BLaER1 treated with 17β-estradiol and CSF1 and Interleukin-3, amounts not matched to agents 10 nM and 100 nM (cell line): ENCODE results near the gene AMZ1.
A peak's percentile ranks its signal among the peaks of the same experiment; 100 is the strongest.

ENCODE experiments used
- H3K27ac ChIP-seq, 11 experiments: shearing (Covaris generic); formaldehyde crosslinking; 2 replicates each; pipeline ENCODE4 v1.8.1; 2022
- H3K27me3 ChIP-seq, 11 experiments: shearing (Covaris generic); formaldehyde crosslinking; 2 replicates each; pipeline ENCODE4 v1.8.1; 2022
- H3K36me3 ChIP-seq, 11 experiments: shearing (Covaris generic); formaldehyde crosslinking; 2 replicates each; pipeline ENCODE4 v1.8.1; 2022
- H3K4me1 ChIP-seq, 10 experiments: shearing (Covaris generic); formaldehyde crosslinking; 2 replicates each; pipeline ENCODE4 v1.8.1; 2022
- H3K4me2 ChIP-seq, 11 experiments: shearing (Covaris generic); formaldehyde crosslinking; 2 replicates each; pipeline ENCODE4 v1.8.1; 2022
- H3K4me3 ChIP-seq, 10 experiments: shearing (Covaris generic); formaldehyde crosslinking; 2 replicates each; pipeline ENCODE4 v1.8.1; 2022
- H3K9ac ChIP-seq, 11 experiments: shearing (Covaris generic); formaldehyde crosslinking; 2 replicates each; pipeline ENCODE4 v1.8.1; 2022
- H3K9me3 ChIP-seq, 11 experiments: shearing (Covaris generic); formaldehyde crosslinking; replicated peaks in 1 of 11; 2 replicates each; pipeline ENCODE4 v1.8.1; 2022
- H4K20me1 ChIP-seq, 11 experiments: shearing (Covaris generic); formaldehyde crosslinking; 2 replicates each; pipeline ENCODE4 v1.8.1; 2022
- Cebpa-rat ChIP-seq, 11 experiments: shearing (Covaris generic); IDR thresholded peaks; 2 replicates each; pipeline ENCODE4 v1.8.1; 2022

The AMZ1 gene

GRCh38 chr7:2643386-2644219, 44.4 kb upstream of the AMZ1 start:
- H4K20me1 ChIP-seq, result peaks cover 19 to 94% (median 67%) of the 10 kb centered on the region in 11 experiments; a peak in 20 of 22 replicates
- peaks cover 16 to 43% (median 31%) of the 10 kb centered on the region in 11 experiments for H3K36me3 ChIP-seq
- H3K27ac ChIP-seq, result peak overlapping the region in 10 of 11 experiments; percentile 28 to 98 (median 92); a peak in 21 of 22 replicates
- H3K4me3 ChIP-seq, result peak overlapping the region in 9 of 10 experiments; percentile 10 to 64 (median 52); a peak in 15 of 20 replicates
- H3K9me3 ChIP-seq, result no peaks in the 10 kb centered on the region
- no peak for TF ChIP-seq Cebpa-rat (IDR thresholded peaks at IDR 0.05)
- H3K4me2 ChIP-seq, result peak overlapping the region; percentile 90 to 100 (median 98)
- H3K9ac ChIP-seq, result peak overlapping the region; percentile 62 to 97 (median 84)
- H3K4me1 ChIP-seq, result peaks cover 96 to 100% (median 98%) of the 10 kb centered on the region in 10 experiments
- H3K27me3 ChIP-seq, result no peaks in the 10 kb centered on the region

GRCh38 chr7:2644220-2644561, 43.8 kb upstream of the AMZ1 start:
- Histone ChIP-seq H3K4me2 (peak overlapping the region; percentile 90 to 100 (median 98)), H3K4me1 (peaks cover 92 to 99% (median 96%) of the 10 kb centered on the region in 10 experiments), H3K27ac (peak overlapping the region in 10 of 11 experiments; percentile 28 to 98 (median 92); a peak in 21 of 22 replicates), H3K36me3 (peaks cover 19 to 45% (median 34%) of the 10 kb centered on the region in 11 experiments), H3K9ac (peak overlapping the region; percentile 62 to 97 (median 84)), H3K27me3 (no peaks in the 10 kb centered on the region), H3K9me3 (no peaks in the 10 kb centered on the region), H3K4me3 (peak overlapping the region in 9 of 10 experiments; percentile 10 to 64 (median 52); a peak in 15 of 20 replicates), H4K20me1 (peaks cover 16 to 94% (median 65%) of the 10 kb centered on the region in 11 experiments; a peak in 21 of 22 replicates)
- no peak for TF ChIP-seq Cebpa-rat (IDR thresholded peaks at IDR 0.05)

DNA sequence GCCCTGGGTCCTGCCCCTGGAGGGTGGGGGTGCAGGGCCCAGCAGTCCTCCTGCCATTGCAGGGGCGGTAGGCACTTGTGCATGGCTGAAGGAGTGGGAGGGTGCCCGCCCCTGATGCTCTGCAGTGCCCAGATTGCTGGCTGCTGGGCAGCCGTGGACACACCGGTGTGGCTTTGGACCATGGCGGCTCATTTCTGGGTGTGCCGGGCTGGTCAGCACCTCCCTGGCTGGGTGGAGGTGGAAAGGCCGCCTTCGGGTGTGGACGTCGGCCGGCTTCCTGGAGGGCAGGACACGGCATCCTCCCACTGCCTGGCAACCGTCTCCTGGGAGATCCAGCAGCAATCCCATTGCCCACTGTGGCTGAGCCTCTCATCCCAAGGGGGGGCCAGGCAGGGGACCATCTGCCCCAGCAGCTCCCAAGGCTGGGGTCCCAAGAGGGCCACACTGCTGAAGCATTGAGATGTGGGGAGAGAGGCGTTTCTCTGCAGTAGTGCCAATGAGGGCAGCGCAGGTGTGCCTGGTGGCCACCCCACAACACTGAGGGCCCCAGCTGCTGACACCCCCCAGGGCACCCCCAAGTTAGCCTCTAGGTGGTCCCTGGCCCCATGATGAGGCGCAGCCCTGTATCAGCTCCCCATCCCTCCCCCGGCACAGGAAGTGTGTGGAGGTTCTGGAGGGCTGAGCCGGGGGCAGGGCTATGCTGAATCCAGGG, 43.3 kb upstream of the AMZ1 start:
- Histone ChIP-seq H4K20me1 (peaks cover 17 to 96% (median 65%) of the 10 kb centered on the region in 11 experiments; a peak in 20 of 22 replicates), H3K4me1 (peaks cover 87 to 99% (median 96%) of the 10 kb centered on the region in 10 experiments), H3K4me2 (peak overlapping the region; percentile 90 to 100 (median 98)), H3K27me3 (no peaks in the 10 kb centered on the region), H3K4me3 (peak overlapping the region in 9 of 10 experiments; percentile 14 to 64 (median 52); a peak in 16 of 20 replicates), H3K9me3 (no peaks in the 10 kb centered on the region), H3K36me3 (peaks cover 24 to 45% (median 38%) of the 10 kb centered on the region in 11 experiments), H3K27ac (peak overlapping the region in 10 of 11 experiments; percentile 28 to 98 (median 92); a peak in 21 of 22 replicates), H3K9ac (peak overlapping the region; percentile 62 to 97 (median 84))
- TF ChIP-seq Cebpa-rat (IDR thresholded peaks at IDR 0.05), result no peak

DNA sequence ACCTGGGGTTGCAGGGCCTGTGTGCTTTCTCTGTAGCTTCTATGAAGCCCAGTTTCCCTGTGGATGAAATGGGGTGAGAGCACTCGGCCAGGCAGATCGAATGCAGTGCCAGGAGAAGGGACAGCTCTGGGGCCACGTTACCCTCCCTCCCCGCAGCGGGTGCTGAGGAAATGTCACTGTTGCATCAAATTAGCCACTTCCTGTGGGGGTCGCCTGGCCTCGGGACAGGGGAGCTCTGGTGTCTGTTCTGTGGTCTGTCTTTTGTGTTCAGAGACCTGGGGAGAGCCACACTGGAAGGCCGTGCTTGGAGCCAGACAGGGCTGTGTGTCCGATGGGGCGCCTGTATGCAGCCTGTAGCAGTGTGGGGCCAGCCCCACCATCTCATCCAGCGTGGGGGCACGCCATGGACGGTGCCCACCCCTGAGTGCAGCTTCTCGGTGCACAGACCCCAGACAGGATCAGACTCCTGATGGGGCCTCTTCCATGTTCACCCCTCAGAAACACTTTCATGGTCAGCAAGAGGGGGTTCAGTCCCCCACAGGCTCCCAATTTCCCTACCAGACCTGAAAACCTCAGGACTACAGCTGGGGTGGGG, 42.6 kb upstream of the AMZ1 start:
- Histone ChIP-seq H3K27ac (peak overlapping the region in 10 of 11 experiments; percentile 28 to 98 (median 92); a peak in 19 of 22 replicates), H3K4me2 (peak overlapping the region; percentile 90 to 100 (median 98)), H3K9me3 (no peaks in the 10 kb centered on the region), H3K36me3 (peaks cover 31 to 45% (median 40%) of the 10 kb centered on the region in 11 experiments), H4K20me1 (peaks cover 18 to 96% (median 65%) of the 10 kb centered on the region in 11 experiments; a peak in 20 of 22 replicates), H3K9ac (peak overlapping the region; percentile 62 to 97 (median 84)), H3K27me3 (no peaks in the 10 kb centered on the region), H3K4me1 (peaks cover 86 to 99% (median 96%) of the 10 kb centered on the region in 10 experiments), H3K4me3 (peak overlapping the region in 9 of 10 experiments; percentile 14 to 64 (median 52); a peak in 16 of 20 replicates)
- peak in 8 of 11 experiments; percentile 55 to 82 (median 74); a peak in 13 of 22 replicates for TF ChIP-seq Cebpa-rat (IDR thresholded peaks at IDR 0.05)

DNA sequence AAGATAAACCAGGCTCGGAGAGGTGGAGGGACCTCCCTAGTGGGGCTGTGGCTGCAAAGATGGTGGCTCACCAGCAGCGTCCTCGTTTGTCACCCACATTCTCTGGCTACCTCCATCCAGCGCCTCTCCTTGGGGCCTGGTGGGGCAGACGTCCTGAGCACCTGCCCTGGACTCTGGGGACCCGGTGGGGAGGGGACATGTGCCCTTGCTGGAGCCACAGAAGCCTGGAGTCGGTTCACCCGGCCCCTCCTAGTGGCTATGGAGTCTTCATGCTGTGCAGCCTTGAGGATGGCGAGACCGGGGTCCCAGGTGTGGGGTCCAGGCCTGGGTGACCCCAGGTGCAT, 41.7 kb upstream of the AMZ1 start:
- Histone ChIP-seq H3K9ac (peak overlapping the region; percentile 15 to 97 (median 84); a peak in 17 of 22 replicates), H3K4me1 (peaks cover 81 to 99% (median 95%) of the 10 kb centered on the region in 10 experiments), H3K4me2 (peak overlapping the region in 10 of 11 experiments; percentile 90 to 100 (median 98); a peak in 19 of 22 replicates), H3K27ac (peak overlapping the region in 9 of 11 experiments; percentile 74 to 98 (median 93); a peak in 17 of 22 replicates), H3K4me3 (peak overlapping the region in 3 of 10 experiments; percentile 53 to 64 (median 59); a peak in 4 of 20 replicates), H3K9me3 (no peaks in the 10 kb centered on the region), H4K20me1 (peaks cover 18 to 97% (median 68%) of the 10 kb centered on the region in 11 experiments; a peak in 20 of 22 replicates), H3K36me3 (peaks cover 38 to 51% (median 47%) of the 10 kb centered on the region in 11 experiments), H3K27me3 (no peaks in the 10 kb centered on the region)
- TF ChIP-seq Cebpa-rat (IDR thresholded peaks at IDR 0.05), result no peak

DNA sequence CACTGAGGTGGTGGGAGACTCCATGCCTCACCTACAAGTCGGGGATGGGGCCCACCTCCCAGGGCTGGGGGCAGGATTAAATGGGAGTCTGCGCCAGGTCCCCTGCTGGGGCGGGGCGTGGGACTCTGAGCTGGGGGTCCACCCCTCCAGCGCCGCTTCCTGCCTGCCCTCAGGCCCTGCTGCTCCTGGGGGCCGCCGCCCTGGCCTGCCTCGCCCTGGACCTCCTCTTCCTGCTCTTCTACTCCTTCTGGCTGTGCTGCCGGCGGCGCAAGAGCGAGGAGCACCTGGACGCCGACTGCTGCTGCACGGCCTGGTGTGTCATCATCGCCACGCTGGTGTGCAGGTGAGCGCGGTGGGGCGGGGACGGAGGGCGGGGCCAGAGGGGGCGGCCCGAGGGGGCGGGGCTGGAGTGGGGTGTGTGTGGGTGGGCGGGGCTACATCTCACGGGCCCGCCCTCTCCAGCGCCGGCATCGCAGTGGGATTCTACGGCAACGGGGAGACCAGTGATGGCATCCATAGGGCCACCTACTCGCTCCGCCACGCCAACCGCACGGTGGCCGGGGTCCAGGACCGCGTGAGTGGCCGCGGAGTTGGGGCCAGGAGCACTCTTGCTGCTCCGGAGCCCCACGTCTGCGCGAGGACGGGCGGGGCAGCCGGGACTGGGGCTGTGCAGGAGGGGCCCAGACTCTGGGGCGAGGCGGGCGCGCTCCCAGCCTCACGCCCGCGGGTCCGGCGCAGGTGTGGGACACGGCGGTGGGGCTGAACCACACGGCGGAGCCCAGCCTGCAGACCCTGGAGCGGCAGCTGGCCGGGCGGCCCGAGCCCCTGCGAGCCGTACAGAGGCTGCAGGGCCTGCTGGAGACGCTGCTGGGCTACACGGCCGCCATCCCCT, 41.1 kb upstream of the AMZ1 start:
- H3K4me2 ChIP-seq, result peak overlapping the region; percentile 28 to 100 (median 98)
- no peaks in the 10 kb centered on the region for H3K9me3 ChIP-seq
- no peaks in the 10 kb centered on the region for H3K27me3 ChIP-seq
- H3K9ac ChIP-seq, result peak overlapping the region; percentile 25 to 97 (median 84); a peak in 17 of 22 replicates
- no peak for TF ChIP-seq Cebpa-rat (IDR thresholded peaks at IDR 0.05)
- H3K27ac ChIP-seq, result peak overlapping the region in 9 of 11 experiments; percentile 74 to 98 (median 93); a peak in 18 of 22 replicates
- H4K20me1 ChIP-seq, result peaks cover 22 to 98% (median 72%) of the 10 kb centered on the region in 11 experiments; a peak in 20 of 22 replicates
- H3K4me1 ChIP-seq, result peaks cover 74 to 99% (median 95%) of the 10 kb centered on the region in 10 experiments
- peak overlapping the region in 2 of 10 experiments; percentile 59 to 64; a peak in 2 of 20 replicates for H3K4me3 ChIP-seq
- peaks cover 44 to 57% (median 54%) of the 10 kb centered on the region in 11 experiments for H3K36me3 ChIP-seq

GRCh38 chr7:2647594-2648172, 40.3 kb upstream of the AMZ1 start:
- Histone ChIP-seq H3K36me3 (peaks cover 52 to 64% (median 61%) of the 10 kb centered on the region in 11 experiments), H4K20me1 (peaks cover 30 to 99% (median 80%) of the 10 kb centered on the region in 11 experiments; a peak in 20 of 22 replicates), H3K9me3 (no peaks in the 10 kb centered on the region), H3K4me3 (no peak overlapping the region), H3K4me2 (peak overlapping the region; percentile 24 to 72 (median 42); a peak in 20 of 22 replicates), H3K4me1 (peaks cover 67 to 99% (median 95%) of the 10 kb centered on the region in 10 experiments), H3K27me3 (no peaks in the 10 kb centered on the region), H3K9ac (peak overlapping the region in 8 of 11 experiments; percentile 19 to 54 (median 42); a peak in 11 of 22 replicates), H3K27ac (peak overlapping the region in 8 of 11 experiments; percentile 27 to 57 (median 45); a peak in 13 of 22 replicates)
- TF ChIP-seq Cebpa-rat (IDR thresholded peaks at IDR 0.05), result no peak
